NCI-H1436 (cell line): ENCODE data around the gene VPS18.

Source experiments
- DNase-seq: peaks from one replicate; lab custom pipeline; 2025; lab: John Stamatoyannopoulos, UW

The VPS18 gene

DNA sequence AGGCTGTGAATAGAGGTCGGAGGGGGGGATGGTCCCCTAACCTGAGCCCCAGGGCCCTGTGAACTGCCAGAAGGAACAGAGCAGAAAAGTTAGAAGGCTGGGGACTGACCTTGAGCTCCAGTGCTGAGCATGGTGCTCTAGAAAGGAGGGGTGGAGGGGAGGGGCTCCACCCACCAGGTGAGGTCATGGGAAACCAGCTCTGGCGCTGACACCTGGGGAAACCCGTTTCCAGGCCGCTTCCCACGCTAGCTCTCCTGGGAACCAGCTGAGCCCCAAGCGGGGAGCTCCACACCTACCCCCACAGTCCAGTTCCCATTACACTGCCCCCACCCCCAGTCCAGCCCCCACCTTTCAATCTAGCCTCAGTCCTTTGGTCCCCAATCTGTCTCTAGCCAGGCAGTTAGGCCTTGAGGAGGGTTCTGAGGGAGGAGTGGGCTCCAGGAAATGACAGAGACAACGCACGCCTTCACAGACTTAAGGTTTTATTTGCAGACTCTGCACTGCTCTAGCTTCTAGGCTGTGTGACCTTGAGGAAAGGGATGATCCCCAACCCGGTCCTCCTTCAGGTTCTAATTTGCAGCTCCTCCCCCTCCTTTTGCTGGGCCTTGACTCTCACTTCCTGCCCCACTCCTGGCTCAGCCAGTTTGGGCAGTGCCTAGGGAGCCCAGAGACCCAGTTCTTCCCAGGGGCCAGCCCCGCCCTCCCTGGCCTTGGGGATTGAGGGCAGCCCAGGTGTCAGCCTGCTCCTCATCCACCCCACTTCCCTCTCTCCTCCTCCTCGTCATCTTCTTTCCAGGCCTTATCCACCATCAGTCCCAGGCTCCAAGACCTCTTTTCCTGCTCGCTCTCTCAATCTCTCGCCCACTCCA lies 22.3 kb upstream of the VPS18 start:
- no peak for DNase-seq

DNA sequence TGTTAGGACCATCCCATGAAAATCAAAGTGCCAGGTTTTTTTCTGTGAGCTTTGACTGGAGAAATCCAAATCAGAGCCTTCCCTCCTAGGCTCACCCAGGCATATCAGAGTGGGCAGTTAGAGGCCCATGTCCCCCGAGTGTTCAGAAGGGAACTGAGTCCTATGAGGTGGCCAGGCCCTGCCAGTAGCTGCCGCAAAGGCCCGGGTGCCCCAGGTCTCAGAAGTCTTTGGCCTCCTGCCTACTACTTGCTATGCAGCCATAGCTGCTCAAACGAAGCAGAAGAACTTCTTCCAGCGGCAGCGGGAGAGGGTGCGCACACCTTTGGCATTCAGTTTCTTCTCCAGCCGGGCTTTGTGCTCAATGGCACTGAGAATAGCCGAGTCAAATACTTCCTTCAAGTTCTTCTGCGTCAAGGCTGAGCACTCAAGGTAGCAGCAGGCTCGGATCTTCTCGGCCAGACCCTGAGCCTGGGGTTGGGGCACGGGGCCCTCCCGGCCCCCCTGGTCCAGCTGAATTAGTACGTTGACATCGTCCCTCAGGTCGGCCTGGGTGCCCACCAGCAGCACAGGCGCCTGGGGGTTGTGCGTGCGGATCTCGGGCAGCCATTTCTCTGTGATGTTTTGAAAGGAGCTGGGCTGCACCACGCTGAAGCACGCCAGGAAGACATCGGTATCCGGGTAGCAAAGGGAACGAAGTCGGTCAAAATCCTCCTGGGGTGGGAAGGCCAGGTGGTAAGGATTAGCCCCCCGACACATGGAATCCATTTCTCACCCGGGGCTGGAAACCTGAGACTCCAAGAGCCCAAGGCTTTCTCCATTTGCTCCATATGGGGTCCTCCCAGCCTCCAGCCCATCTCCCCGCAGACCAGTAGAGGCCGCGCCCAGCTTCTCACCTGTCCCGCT lies 21.2 kb upstream of the VPS18 start:
- DNase-seq, result no peak

DNA sequence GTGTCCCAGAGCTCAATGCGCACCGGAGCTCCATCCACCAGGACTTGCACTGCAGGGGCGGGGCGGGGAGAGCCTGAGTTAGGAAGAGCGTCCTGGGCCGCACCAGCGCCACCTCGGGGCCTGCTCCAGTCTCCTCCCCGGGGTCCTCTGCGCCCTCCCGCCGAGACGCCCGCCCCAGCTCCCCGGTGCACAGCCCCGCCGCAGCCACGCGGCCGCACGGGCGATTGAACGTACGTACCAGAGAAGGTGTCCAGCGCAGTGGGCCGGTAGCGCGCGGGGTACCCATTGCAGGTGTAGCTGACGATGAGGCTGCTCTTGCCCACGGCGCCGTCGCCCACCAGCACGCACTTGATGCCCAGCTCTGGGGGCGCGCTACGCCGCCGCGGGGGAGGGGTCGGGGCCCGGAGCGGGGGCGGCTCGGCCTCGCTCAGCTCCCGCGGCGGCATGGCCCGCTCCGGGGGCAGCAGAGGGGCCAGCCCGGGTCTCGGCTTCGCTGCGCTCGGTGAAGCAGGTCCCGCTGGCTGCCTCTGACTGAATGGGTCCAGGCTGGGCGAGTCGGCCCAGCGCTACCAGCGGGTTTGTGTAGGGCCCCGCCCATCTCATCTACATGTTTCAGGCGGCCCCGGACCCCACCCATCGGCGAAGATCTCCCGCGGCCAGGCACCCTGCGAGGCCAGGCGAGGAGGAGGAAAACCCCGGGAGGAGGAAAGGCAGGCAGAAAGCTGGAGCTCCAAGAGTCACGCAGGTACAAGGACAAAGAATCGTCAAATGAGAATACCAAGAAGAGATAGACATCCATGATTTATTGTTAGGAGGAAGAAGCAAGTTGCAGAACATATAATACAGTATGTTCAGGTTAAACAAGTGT lies 20.3 kb upstream of the VPS18 start, which contains the start of gene RHOV:
RHOV (minus strand) TSS at position 541 of the 868 bp plus-strand sequence; CDS start at position 446, 95 bp downstream.
- DNase-seq, result peak; percentile 72

DNA sequence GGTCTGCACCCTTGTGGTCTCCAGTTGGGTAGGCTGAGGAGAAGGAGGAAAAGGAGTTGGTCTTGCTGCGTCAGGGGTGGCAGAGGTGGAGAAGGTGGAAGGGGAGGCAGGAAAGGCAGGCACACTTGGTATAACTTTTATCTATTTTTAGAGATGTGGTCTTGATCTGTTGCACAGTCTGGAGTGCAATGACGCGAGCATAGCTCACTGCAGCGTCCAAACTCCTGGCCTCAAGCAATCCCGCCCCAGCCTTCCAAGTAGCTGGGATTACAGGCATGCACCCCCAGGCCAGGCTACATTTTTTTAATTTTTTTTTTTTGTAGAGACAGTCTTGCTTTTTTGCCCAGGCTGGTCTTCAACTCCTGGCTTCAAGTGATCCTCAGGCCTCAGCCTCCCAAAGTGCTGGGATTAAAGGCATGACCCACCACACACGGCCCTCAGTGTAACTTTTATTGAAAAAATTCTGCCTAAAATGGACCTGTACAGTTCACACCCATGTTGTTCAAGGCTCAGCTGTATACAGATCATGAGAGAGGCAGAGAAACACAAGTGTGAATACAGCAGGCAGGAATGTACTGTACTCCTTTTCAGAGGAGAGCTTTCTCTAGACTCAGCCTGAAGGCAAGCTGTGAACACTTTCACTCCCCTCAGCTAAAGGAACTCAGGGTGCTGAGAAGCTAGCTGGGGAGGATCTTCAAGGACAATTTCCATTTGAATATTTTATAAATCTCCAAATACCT lies 18.1 kb upstream of the VPS18 start:
- no peak for DNase-seq

DNA sequence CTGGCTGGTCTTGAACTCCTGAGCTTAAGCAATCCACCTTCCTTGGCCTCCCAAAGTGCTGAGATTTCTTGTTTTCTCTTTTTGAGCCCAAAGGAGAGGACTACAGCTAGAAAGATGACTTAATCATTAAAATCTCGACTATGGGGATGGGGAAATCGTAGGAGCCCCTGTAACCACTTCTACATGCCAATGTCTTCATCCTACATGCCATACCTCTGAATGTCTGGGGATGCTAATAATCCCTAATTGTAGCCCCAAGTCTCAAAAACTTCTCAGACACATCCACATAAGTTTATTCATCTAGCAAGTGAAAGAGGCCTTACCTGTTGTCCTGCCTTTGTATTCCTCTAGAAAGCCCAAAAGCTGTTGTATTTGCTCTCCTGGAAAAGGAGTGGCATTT lies 16.6 kb upstream of the VPS18 start:
- no peak for DNase-seq

DNA sequence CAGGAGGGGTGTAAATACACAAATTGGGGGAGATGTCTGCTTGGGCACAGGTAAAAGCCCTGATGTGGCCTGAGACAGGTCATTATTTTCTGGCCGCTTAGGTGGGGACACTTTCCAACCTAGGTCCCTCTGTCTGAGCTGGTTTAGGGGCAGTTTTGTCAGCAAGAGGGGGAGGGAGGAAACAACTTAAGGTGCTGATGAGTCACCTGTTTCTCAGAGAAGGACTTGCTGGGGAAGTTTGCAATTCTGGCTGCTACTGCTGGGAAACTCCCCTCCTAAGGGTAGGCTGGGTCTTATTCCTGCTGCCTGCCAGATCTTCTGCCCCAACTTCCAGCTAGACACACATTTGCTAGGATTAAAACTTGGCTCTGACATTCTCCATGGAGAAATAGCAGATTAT lies 15.5 kb upstream of the VPS18 start:
- no peak for DNase-seq

DNA sequence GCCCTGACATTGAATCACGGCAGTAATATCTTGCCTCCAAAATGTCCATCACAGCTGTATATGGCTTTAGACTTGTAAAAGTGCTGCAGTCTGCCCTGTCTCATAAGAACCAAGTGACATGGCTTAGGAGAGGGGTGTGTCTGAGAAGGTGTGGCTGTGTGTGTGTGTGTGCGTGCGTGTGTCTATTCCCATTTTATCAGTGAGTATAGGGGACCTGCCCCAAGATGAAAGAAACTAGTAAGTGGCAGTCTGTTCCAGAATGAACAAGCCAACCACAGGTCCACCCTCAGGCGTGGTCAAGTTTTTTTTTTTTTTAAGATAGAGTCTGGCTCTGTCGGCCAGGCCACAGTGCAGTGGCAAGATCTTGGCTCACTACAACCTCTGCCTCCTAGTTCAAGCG lies 14.6 kb upstream of the VPS18 start:
- no peak for DNase-seq

DNA sequence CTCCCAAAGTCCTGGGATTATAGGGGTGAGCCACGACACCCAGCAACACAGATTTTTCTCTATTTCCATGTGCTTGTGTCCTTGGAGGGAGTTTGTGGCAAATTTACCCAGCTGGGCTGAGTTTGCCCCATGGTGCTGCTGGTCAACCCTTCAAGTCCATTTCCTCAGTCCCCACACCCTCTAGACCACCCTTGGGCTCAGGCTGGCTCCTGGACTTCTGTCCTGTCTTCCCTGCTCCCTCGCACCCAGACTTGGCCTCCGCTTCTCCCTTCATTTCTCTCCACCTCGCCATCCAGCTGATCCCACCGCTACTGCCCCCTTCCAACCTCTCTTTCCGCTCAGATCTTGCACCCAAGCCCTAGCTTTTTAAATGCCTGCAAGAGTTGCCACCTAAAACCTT lies 12.9 kb upstream of the VPS18 start:
- no peak for DNase-seq

DNA sequence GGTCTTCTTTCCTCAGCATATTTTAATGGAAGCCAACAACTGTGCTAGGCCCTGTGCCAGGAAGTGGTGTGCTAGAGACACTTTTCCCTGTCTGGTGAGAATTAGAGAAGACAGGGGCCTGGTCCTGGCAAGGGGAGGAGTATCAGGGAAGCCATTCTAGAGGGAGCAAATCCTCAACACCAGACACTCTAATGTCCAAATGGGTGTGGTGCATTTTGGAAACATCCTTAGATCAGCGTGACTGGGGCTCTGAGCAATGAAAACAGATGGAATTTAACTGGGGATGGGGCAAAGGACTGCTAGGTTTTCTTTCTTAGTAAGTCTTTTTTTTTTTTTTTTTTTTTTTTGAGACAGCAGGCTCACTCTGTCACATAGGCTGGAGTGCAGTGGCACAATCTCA lies 7.7 kb upstream of the VPS18 start:
- DNase-seq, result no peak

DNA sequence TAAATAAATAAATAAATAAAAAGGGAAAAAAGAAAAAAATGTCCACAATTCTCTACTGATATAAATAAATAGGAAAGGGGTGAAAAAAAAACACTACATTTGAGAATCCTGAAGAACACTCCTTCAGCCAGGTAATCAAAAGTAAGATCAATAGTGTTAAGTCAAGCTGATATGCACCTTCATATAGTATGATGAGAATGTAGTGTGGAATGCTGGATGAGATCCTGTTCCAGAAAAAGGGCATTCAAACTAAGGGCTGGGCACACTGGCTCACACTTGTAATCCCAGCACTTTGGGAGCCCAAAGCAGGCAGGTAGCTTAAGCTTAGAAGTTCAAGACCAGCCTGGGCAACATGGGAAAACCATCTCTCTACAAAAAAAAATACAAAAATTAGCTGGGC lies 5.1 kb upstream of the VPS18 start:
- DNase-seq, result no peak

DNA sequence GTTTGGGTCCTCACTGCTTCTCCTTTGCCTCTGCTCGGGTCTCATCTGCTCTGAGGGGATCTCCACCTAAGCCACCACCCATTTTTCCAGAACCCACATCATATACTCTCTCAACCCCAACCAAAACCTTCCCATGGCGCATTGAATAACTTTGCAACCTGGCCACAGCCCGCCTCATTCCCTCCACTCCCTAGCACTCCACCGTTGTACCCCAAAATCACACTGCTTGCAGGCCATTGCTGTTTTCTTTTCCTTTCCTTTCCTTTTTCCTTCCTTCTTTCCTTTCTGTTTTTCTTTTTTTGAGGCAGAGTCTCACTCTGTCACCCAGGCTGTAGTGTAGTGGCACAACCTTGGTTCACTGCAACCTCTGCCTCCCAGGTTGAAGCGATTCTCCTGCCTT lies 3.1 kb upstream of the VPS18 start:
- DNase-seq, result no peak

DNA sequence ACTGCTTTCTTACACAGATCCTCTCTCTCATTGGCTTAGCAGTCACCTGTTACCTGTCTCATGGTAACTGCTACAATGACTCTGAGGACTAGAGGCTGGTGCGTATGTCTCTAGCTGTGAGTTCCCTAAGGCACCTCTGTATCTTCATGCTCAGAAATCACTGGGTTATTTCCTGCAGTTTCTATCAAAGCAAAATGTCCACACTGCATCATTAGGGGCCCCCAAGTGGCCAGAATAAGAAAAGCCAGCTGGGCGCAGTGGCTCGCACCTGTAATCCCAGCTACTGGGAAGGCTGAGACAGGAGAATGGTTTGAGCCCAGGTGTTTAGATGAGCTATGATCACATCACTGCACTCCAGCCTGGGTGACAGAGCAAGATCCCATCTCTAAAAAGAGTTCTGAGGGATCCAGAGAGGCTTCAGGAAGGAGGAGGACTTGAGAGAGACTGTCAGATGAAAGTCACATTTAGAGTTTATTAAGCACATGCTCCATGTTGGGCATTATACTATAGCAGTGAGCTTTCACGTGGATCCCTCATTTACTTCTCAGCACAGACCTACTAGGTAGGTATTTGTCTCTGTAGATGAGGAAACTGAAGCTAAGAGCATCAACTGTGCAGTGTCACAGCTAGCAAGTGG lies 2.3 kb upstream of the VPS18 start:
- DNase-seq, result peak; percentile 45

DNA sequence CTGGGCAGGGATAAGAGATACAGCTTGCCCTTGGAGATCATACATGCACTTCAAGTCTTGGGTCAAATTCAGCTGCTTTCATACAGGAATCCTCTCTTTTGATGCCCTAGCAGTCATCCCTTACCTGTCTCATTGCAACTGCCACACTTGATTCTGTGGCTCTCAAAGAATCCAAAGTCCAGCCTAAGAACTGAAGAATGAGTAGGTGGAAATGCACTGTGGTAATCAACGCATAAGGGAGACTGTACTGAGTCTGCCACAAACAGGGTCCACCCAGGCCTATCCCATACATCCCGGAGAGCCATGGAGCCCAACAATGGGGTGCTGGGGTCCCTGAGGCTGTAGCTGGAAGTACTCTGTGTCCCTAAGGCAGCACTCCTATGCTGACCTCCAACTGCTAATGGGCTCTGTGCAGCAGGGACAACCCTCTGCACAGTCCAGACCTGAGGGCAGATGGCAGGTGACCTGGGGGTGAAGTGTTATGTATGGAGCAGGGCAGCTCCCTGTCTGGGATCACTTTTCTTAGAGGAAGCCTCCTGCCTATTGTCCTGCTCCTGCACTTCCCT lies 1.7 kb upstream of the VPS18 start:
- DNase-seq, result no peak

DNA sequence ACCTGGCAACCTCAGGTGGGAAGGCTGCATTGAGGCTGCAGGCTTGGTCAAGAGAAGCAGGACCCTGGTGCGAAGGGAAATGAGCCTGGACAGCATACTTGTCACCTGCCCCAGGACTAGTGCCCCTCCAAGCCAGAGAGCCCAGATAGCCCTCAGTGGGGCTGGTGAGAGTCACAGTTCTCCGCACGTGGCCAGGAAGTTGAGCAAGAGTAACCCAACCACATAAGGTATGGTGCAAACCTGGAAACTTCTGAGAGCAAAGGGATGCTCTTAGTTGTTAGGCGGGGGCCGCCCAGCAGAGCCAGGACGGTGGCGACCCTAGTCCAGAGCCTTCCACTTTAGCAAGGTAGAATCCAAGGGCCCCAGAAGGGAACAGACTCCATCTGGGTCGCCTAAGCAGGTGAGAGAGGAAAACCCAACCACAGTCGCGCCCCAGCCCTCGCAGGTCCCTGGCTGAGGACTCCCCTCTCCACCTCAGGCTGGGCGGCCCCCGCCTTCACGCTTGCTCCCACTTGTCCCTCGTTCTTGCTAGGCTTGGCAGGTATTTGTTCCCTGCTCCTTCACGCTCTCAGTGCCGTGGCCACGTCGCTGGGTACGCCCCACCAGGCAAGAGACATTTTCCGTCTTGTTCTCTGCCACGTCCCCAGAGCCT lies 1.1 kb upstream of the VPS18 start:
- no peak for DNase-seq

DNA sequence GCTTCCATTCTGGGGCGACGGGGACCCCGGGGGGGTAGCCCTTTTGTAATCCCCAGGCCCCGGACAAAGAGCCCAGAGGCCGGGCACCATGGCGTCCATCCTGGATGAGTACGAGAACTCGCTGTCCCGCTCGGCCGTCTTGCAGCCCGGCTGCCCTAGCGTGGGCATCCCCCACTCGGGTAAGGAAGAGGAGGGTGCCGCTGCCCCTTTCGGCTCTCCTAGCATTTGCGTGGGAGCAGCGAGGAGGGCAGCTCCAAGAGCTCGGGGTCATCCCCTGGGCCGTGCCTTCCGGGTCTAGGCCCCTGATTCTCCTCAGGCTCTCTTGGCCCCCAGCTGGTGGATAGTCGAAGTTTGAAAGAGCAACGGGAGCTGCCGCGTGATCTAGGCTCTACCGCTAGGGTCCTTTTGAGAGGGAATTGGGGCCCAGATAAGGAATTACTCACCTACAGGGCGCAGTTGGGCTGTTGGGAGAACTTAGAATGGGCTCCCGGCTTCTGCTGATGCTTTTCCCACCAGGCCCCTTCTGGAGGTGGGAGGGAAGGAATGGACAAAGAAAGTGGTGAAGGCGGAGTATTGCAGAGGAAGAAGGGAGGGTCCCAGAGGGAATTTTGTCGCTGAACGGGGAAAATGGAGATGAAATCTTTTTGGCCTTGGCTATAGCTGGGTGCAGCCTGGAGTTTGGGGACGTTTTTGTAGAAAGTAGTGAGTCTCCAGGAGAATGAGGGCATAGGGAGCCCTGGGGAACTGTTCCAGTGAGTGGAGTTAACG lies 615 bp downstream of the VPS18 start:
- DNase-seq, result peak; percentile 26

DNA sequence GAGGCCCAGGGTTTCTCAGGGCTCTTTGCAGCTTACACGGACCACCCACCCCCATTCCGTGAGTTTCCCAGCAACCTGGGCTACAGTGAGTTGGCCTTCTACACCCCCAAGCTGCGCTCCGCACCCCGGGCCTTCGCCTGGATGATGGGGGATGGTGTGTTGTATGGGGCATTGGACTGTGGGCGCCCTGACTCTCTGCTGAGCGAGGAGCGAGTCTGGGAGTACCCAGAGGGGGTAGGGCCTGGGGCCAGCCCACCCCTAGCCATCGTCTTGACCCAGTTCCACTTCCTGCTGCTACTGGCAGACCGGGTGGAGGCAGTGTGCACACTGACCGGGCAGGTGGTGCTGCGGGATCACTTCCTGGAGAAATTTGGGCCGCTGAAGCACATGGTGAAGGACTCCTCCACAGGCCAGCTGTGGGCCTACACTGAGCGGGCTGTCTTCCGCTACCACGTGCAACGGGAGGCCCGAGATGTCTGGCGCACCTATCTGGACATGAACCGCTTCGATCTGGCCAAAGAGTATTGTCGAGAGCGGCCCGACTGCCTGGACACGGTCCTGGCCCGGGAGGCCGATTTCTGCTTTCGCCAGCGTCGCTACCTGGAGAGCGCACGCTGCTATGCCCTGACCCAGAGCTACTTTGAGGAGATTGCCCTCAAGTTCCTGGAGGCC lies 5.4 kb downstream of the VPS18 start:
- DNase-seq, result no peak

DNA sequence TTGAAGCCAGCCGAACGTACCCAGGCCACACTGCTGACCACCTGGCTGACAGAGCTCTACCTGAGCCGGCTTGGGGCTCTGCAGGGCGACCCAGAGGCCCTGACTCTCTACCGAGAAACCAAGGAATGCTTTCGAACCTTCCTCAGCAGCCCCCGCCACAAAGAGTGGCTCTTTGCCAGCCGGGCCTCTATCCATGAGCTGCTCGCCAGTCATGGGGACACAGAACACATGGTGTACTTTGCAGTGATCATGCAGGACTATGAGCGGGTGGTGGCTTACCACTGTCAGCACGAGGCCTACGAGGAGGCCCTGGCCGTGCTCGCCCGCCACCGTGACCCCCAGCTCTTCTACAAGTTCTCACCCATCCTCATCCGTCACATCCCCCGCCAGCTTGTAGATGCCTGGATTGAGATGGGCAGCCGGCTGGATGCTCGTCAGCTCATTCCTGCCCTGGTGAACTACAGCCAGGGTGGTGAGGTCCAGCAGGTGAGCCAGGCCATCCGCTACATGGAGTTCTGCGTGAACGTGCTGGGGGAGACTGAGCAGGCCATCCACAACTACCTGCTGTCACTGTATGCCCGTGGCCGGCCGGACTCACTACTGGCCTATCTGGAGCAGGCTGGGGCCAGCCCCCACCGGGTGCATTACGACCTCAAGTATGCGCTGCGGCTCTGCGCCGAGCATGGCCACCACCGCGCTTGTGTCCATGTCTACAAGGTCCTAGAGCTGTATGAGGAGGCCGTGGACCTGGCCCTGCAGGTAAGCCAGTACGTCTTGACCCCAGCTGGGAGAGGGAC lies 6.2 kb downstream of the VPS18 start:
- DNase-seq, result no peak

DNA sequence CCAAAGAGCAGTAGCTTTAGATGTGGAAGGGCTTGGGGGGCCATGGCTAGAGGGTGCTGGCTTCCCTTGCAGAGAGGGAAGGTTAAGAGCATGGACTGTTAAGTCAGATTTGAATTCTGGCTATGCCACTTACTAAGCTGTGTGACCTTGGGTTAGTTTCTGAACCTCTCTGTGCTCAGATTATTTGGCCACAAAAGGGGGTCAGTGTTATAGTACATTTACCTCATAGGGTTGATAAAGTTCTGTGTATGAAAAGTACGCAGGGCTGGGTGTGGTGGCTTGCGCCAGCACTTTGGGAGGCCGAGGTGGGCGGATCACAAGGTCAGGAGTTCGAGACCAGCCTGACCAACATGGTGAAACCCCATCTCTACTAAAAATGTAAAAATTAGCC lies 6.8 kb downstream of the VPS18 start:
- no peak for DNase-seq
